ENCODE measurements around the gene KANSL1.

DNA sequence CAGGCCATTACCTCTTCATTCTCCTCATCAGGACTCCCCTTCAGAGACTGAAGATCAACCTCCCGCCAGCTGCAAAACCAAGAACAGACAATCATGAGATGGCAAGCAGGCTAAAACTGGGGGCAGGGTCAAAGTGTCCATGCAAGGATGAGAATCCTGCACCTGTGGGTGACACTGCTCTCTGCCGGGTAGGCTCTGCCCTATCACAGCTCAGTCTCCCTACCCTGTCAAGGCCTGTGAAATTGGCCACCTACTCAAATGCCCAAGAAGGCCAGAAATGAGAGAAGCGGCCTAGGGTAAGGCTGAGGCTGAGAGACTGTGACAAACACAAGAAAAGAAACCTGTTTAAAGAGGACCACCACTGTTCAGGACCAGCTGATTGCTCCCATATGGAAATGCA lies 159.8 kb downstream of the KANSL1 start:
- TF ChIP-seq POLR2AphosphoS5 (IDR thresholded peaks at IDR 0.05; ENCODE audit: low read depth, low read length) (no peak), POLR2A (IDR thresholded peaks at IDR 0.05; ENCODE audit: low read depth, low read length) (no peak)
